Right lung (tissue), 5 donors: ENCODE measurements around the gene ZBTB40. TPM values are rescaled to one million over a fixed set of nuclear protein-coding genes. Genes with fewer than 3 reads are reported as not detected.

Experiments
- DNase-seq, 2 donors: peaks; one replicate each; pipeline ENCODE4 v3.0.0-alpha.2; 2013
- polyA plus RNA-seq, 5 donors: library from polyadenylated mRNA; unstranded; fragments of 120-200 nt; gene quantifications; one replicate each; pipeline versions ENCODE4 v1.2.1 to v1.2.3, GENCODE V29; 2013; ENCODE audit warnings: inconsistent platforms in 1 of 5, low replicate concordance in 1 of 5; ENCODE audit not compliant: insufficient read length in 5 of 5, insufficient read depth in 1 of 5

ZBTB40 gene
- polyA plus RNA-seq, 5 donors = 16.7 to 24.2 (median 19.7) TPM

DNA sequence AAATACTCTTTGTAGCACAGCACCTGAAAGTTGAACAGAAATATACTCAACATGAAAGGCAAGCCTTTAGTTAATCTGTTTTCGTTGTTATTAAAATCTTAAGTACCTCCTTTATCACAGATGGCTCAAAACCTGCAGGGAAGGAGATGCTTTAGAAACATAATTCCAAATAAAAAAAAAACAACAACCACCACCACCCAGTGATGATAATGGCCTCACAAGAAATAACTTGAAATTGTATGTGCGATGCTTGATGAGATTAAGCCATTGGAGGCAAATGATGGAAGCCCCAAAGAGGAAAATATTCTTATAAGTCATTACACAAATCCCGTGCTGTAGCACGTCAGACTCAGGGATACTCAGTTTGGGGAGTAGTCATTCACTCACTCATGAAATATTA, 24.9 kb upstream of the ZBTB40 start:
- no peak for DNase-seq

DNA sequence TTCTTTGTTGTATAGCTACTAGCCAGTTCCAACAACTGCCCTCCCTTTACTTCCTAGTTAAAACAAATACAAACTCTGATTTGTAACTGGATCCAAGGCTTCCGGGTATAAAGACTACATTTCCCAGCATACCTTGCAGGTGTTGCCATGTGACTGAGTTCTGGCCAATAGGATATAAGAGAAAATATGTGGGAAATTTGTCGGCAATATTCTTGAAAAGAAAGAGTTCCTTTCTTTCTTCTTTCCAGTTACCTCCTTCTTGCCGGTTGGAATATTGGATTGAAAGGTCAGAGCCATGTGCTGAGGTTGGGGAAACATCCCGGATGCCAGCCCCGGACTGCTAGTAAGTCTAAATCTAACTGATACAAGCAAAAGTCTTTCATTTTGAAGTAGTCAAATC, 23.0 kb upstream of the ZBTB40 start:
- DNase-seq = no peak

DNA sequence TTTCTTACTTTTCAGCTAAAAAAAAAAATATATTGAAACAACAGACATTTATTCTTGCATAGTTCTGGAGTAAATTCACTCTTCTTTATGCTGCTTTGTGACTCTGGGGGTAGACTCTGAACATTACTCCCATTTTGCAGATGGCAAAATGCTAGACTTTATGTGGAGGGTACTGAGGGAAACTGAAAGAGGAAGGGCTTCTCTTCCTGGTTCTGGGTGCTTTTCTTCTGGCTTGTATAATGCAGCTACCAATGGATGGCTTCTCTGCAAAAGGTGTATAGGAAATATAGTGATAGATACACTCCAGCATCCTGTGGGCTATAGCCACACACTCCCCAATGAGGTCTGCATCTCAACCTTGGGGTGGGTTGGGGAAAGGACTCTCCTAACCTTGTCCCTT, 19.7 kb upstream of the ZBTB40 start:
- no peak for DNase-seq

DNA sequence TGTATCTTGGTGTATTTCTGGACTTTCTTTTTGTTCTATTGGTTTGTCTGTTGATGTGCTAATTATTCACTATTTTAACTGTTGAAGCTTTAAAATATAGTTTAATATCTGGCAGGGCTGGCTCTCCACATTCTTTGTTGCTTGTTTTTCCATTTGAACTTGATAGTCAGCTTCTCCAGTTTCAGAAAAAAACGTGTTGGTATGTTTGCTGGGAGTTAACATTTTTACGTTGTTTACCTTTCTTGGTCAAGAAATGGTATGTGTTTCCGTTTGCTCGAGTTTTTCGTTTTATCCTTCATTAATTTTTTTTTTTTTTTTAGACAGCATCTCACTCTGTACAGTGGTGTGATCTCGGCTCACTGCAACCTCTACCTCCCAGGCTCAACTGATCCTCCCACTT, 16.9 kb upstream of the ZBTB40 start:
- DNase-seq = no peak

DNA sequence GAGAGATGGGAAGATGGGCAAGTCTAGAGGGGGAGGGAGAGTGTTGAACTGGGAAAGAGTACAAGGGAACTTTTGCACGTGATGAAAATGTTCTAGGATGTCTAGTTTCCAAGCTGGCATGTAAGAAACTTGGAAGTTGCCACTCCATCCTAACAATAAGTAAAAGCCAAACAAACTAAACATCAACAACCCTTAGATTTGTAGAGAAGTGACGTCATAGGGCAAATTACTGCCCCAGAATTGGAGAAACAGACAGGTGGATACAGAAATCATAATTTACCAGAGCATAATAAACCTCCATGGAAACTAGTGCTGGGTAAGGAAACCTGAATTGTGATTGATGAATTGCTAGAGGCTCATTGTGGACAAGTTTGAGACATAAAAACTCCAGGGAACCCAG, 14.7 kb upstream of the ZBTB40 start:
- DNase-seq = no peak

DNA sequence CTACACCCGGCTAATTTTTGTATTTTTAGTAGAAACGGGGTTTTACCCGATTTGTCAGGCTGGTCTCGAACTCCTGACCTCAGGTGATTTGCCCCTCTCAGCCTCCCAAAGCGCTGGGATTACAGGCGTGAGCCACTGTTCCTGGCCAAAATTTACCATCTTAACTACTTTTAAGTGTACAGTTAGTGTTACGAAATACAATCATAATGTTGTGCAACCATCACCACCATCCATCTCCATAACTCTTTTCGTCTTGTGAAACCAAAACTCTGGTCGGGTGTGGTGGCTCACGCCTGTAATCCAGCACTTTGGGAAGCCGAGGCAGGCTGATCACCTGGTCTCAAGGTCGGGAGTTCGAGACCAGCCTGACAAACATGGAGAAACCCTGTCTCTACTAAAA, 14.1 kb upstream of the ZBTB40 start:
- no peak for DNase-seq

DNA sequence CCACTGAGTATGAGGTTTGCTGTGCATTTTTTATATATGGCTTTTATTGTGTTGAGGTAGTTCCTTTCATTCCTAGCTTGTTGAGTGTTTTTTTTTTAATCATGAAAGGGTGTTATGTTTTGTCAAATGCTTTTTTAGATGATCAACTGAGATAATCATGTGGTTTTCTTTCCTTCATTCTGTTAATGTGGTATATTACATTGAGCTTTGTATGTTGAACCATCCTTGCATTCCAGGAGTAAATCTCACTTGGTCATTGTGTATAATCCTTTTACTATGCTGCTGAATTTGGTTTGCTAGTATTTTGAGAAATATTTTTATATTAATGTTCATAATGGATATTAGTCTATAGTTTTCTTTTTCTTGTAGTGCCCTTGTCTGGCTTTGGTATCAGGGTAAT, 11.1 kb upstream of the ZBTB40 start:
- no peak for DNase-seq

DNA sequence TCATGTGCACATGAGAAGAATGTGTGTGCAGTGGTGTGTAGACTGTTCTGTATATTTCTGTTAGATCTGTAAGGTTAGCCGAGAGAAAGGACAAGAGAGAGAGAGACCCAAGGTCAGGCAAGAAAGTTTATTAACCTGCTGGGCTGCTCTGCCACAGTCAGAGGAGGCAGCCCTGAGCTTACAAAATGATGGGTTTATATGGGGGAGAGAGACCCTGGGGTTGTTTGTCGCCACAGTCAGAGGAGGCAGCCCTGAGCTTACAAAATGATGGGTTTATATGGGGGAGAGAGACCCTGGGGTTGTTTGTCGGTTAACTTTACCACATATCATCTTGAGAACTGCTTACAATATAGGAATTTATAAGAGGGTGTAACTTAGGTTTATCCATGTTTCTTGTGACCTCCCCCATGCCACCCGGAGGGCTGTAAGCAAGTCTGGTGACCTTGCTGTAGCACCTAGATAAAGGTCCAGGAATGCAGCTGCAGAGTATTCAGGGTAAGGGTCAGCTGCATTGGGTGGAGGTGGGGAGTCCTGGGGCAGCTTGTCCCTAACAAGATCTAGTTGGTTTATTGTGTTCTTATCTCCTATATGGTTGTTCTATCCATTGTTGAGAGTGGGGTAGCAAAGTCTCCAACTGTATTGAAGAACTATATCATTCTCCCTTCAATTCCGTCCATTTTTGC, 9.3 kb upstream of the ZBTB40 start:
- no peak for DNase-seq

DNA sequence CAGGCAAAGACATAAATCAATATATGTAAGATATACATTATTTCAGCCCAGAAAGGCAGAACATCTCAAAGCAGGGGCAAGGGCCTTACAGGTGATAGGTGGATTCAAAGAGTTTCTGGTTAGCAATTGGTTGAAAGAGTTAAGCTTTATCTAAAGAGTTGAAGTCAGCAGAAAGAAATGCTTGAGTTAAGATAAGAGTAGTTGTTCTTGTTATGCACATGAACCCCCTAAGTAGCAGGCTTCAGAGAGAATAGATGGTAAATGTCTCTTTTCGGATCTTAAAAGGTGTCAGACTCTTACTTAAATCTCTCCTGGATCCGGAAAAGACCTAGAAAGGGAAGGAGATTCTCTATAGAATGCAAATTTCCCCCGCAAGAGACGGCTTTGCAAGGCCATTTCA, 8.3 kb upstream of the ZBTB40 start:
- DNase-seq = no peak

DNA sequence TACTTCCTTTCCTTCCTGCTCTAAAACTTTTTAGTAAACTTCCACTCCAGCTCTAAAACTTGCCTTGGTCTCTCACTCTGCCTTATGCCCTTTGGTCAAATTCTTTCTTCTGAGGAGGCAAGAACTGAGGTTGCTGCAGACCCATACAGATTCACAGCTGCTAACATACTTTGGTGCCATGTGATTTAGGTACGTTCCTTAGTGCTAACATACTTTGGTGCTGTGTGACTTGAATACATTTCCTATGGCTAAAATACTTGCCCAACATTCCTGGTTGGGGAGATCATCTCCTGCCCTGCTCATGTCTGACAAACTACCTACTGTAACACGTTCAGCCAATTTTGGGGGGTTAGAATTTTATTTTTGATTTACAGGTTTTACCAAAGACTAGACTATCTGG, 6.8 kb upstream of the ZBTB40 start:
- DNase-seq = no peak

DNA sequence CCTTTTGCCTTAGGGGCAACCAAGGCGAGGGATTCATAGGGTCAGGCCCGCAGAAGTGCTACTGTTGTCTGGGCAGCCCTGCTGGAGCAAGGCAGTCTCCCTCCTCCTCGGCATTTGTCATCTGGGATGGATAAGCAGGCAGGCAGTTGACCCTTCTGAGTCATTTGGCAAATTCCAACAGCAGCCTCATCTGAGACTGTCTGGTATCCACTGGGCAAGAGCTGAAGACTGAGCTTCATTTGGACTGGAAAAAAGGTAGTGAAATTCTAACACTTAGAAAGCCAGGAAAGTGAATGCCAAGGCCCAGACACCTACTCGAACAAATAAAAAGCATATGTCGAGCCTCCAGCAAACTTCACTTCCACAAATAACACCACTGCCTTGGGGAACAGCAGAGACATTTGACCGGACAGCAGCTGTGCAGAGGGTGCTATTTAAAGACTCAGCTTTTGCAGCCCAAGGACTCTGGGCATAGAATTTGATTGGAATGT, 4.0 kb upstream of the ZBTB40 start:
- no peak for DNase-seq

DNA sequence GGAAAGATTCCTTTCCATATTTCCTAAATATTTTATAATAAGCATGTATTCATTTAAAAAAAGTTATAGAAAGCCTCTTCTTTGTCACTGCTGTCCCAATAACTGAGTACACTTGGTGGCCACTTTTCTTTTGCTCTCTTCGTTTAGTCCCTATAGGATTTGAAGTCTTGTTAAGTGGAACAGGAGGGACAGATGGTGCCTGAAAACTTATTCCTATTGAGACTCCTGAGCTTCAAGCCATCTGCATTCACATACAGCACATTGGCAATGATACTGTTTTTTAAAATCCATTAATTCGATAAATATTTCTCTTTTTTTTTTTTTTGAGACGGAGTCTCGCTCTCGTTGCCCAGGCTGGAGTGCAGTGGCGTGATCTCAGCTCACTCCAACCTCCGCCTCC, 2.0 kb upstream of the ZBTB40 start:
- no peak for DNase-seq

DNA sequence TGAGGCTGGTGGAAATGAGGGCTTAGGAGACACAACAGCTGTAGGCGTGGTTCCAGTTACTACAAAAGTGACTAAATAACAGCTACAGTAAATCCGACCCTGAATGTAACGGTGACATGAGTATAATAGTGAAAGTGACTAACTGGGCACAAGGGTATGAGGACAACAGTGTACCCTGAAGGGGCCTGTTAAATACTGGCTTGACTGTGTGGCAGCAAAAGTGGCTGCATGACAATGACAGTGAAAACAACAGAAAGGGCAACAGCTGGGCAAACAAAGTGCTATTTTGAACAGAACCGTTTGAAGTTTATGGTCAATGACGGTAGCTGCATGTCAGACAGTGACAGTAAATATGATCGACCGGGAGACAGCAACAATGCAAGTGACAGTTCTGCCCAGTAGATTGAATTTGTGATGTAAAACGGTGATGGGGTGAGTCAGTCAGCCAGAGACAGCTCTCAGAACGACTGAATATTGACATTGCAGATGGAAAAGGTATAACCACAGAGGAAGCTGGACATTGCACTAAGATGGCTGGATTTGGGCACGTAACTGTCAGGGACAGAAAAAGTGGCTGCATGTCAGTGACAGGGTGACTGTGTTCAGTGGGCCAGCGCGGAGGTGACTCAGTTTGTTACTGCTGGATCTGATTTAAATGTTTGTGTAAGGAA, 1.2 kb upstream of the ZBTB40 start:
- DNase-seq = no peak

DNA sequence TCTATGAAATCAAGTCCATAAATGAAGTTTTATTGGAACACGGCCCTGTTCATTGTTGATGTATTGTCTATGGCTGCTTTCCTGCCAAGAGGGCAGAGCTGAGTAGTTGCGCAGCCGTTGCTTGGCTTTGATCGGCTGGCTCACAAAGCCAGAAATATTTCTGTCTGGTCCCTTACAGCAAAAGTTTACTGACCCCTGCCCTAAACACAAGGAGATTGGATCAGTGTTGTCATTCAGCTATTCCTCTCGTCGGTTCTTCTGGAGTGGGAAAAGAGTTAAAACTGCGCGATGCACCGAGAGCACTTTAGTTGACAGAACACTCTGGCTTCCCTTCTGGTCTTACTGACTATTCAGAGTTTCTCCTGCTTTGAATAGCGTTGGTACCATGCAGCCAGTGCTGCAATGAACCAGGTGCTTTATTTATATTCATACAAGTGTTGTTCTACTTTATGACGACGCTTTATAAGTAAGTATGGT, 868 bp downstream of the ZBTB40 start:
- DNase-seq = no peak

DNA sequence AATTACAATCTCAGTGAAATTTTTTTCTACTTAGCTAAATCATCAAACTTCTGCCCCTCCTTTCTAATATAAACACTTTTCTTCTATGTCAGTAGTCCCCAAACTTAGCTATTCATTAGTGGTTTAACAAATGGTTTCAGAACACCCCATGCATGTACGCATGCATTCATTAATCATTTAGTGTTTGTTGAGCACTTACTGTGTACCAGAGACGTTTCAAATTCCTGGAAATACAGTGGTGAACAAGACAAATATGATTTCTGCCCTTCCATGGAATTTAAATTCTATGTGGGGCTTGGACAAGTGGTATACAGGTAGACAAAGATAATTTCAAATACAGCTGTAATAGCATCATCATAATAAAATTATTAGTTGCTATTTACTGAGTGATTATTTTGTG, 1.5 kb downstream of the ZBTB40 start:
- no peak for DNase-seq

DNA sequence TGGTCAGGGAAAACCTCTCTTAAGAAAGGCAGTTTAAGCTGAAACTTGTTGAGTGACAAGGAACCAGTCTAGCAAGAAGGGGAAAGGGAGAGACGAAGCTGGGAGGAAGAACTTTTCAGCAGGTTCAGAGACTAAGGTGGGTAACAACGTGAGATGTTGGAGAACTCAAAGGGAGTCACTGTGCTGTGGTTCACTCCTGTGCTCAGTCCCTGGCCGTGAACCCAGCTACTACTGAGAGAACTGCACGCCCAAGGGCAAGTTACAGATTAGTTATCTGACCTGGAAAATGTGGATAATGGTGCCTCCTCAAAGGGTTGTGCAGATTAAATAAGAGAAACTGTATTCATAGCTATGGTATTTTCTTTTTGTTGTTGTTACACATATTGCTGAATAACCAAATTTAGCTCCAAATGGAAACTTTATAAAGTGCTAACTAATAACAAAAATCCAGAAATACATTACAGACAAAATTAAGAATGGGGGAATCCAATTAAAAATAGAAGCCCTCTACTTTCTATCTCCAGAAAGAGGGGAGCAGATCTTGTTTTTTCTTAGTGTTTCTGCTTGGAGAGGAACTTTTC, 2.9 kb downstream of the ZBTB40 start:
- no peak for DNase-seq

DNA sequence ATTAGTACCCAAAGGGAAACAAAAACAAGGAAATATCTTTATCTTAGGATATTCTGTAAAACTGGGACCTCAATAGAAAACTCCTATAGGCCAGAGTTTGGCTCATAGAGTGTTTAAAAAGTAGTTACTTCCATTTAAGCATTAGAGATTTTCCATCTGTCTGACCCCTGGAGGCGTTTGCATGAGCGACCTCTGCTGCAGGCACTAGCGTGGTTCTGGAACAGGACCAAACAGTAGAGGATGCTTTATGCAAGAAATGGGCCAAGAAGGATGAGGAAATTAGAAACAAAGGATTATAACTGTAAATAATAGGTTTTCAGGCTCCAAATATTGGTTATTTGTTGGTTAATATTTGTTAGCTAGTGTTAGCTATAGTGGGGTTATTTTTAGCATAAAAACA, 5.7 kb downstream of the ZBTB40 start:
- peak; percentile 83 to 84 for DNase-seq

DNA sequence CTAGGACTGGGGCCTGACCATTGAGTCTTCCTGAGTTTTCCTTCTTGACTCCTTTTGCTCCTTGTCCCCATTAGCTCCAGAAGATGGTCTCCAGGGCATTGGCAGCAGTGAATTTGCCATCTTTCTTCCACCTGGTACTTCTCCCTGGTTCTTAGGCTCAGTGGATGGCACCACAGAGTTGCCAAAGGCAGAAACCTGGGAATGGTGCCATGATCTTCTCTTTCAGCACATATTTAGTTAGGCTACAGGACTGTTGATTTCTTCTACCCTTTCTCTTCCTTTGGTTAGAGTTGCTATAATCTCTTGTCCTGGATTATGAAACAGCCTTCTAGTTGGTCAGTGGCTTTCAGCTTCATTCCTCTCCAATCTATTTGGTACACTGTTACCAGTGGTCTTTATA, 6.2 kb downstream of the ZBTB40 start:
- no peak for DNase-seq

DNA sequence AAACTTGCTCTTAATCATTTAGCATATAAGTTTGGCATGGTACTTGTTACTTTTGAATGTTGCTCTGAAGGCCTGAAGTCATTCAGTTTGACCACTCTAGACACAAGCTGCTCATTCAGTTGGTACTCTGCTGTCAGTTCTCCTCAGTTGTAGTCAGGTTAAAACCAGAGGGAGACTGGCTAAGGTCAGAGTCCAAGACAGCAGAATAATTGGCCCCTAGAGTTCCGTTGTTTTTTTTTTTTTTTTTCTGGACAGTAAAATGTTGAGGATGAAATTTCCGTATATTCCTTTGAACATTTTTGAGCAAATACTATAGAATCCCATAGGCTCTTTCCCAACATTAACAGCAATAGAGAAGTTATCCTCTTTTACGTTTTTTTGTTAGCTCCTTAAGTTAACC, 9.4 kb downstream of the ZBTB40 start:
- DNase-seq = no peak

DNA sequence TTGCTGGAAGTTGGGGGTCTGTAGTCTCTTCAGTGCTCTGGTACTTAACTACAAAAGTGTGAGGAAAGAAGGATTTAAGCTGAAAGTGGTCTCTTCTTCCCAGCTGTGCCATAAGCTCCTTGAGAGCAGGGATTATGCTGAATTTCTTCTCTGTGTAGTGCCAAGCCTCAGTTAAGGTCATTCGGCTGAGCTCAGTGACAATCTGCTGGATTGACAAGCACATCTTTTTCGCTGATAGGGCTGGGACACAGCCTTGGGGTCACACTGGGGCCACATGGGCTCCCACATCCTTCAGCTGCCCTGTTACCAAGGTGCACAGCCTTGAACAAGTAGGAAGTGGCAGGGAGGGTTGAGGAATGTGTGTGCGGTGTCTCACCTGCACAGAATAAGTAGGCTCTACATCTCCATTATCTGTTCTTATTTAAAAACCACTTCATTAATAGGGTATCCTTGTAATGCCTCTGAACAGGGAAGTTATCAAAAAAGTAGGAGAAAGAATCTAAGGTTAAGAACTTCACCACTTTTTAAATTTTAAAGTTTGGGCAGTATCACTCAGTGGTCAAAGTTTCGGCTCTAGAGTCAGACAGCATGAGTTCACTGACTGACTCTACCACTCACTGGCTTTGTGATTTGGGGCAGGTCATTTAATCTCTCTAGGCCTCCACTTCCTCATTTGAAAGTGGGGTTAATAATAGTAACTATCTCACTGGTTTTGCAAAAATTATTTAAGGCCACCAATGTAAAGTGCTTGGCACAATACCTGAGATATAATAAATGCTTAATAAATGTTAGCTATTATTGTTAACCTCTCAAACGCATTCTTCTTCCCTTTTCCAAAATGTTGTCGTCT, 10.3 kb downstream of the ZBTB40 start:
- DNase-seq = no peak

DNA sequence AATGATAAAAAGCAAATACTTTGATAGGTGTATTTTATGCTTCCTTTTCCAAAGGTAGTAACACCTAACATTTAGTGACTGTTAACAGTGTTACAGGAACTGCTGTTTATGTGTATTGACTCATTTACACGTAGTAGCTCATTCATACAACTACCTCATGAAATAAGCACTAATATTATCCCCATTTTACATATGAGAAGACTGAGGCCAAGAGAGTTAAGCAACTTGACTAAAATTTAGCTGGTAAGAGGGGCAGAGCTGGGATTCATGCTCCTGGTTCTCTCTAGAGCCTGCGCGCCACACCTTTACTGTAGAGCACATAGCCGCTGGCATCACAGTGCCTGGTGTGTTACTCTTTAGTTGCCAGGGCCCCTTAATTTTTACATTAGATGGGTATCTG, 11.3 kb downstream of the ZBTB40 start:
- no peak for DNase-seq

DNA sequence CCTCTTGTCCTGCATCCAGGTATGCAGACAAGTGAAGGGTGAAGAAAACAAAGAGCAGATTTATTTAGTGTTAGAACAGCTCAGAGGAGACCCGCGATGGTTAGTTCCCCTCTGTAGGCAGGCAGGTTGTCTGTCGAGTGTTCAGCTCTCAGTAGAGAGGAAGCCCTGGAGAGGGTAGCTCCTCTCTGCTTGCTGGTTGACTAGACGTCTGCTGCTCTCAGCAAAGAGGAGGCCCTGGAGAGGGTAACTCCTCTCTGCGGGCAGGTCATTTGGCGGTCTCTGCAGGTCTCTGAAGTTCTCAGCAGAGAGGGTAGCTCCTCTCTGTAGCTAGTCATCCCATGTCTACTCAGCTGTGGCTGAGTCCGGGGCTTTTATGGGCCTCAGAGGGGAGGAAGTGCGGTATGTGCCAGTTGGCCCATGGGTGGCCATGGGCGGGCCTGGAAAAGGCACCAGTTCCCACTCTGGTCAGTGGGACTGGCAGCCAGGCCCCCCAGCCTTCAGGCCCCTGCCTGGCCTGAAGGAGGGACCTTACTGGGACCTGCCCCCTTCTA, 13.4 kb downstream of the ZBTB40 start:
- no peak for DNase-seq
